WTC11 (cell line): ENCODE results near the gene NKAPL. TPM values are rescaled to one million over a fixed set of nuclear protein-coding genes. Genes with fewer than 3 reads are reported as not detected.

Source experiments
- ATAC-seq: fragments of 200-7000 bp; cut with Tn5 transposase; 2 replicates; pipeline ENCODE4 v1.10.0; 2021; ENCODE audit warnings: mild to moderate bottlenecking, moderate library complexity
- Bru-seq: library from RNA; stranded (reverse); fragments of 400-500 nt; gene quantifications from one replicate; lab custom pipeline; 2021; lab: Mats Ljungman, UMichigan
- CTCF ChIA-PET: fragments of 300-600 bp; sonication (Branson Sonifier 250); formaldehyde crosslinking; loops from one replicate; lab custom pipeline; 2021; ENCODE audit warnings: antibody characterized with exemption; lab: Charles Lee
- POLR2A ChIA-PET: fragments of 350-600 bp; sonication (Branson Sonifier 250); formaldehyde crosslinking; loops from one replicate; lab custom pipeline; 2021; ENCODE audit warnings: antibody characterized with exemption; lab: Charles Lee
- DNase-seq: peaks from one replicate; pipeline ENCODE4 v3.0.0; 2021; ENCODE audit warnings: low spot score
- H3K27ac Mint-ChIP-seq: 2 replicates; pipeline ENCODE4 v1.8.0; 2021; ENCODE audit warnings: mixed read lengths
- H3K27me3 Mint-ChIP-seq: 2 replicates; pipeline ENCODE4 v1.8.0; 2021; ENCODE audit warnings: low read depth, mild to moderate bottlenecking, moderate library complexity, mixed read lengths
- H3K36me3 Mint-ChIP-seq: 2 replicates; pipeline ENCODE4 v1.8.0; 2021; ENCODE audit warnings: mixed read lengths
- H3K4me1 Mint-ChIP-seq: 2 replicates; pipeline ENCODE4 v1.8.0; 2022; ENCODE audit warnings: mixed read lengths
- H3K4me3 Mint-ChIP-seq: 2 replicates; pipeline ENCODE4 v1.8.0; 2021; ENCODE audit warnings: mild to moderate bottlenecking, moderate library complexity, mixed read lengths
- H3K9me3 Mint-ChIP-seq: 2 replicates; pipeline ENCODE4 v1.8.0; 2021; ENCODE audit warnings: mixed read lengths
- FOXK1 ChIP-seq: sonication (generic); formaldehyde crosslinking; IDR thresholded peaks from 2 replicates; pipeline ENCODE4 v1.8.0; 2022; ENCODE audit warnings: mild to moderate bottlenecking, moderate library complexity, missing genetic modification reagents
- GRHL2 ChIP-seq: fragments of 250-450 bp; sonication (Bioruptor Pico); IDR thresholded peaks from 2 replicates; pipeline ENCODE4 v1.8.0; 2022; ENCODE audit warnings: mild to moderate bottlenecking, moderate library complexity; ENCODE audit not compliant: insufficient replicate concordance, severe bottlenecking
- OVOL2 ChIP-seq: fragments of 250-450 bp; sonication (Bioruptor Pico); IDR thresholded peaks from 2 replicates; pipeline ENCODE4 v1.9.0; 2021; ENCODE audit warnings: mild to moderate bottlenecking, borderline replicate concordance
- ZNF232 ChIP-seq: sonication (generic); formaldehyde crosslinking; IDR thresholded peaks from 2 replicates; pipeline ENCODE4 v1.8.0; 2022; ENCODE audit warnings: mild to moderate bottlenecking, missing genetic modification reagents
- ZNF416 ChIP-seq: fragments of 250-450 bp; sonication (Bioruptor Pico); IDR thresholded peaks from 2 replicates; pipeline ENCODE4 v1.9.0; 2021; ENCODE audit warnings: mild to moderate bottlenecking, inconsistent platforms
- long read RNA-seq, 3 experiments: library from RNA in 1 of 3; library from capped mRNA in 1 of 3; library from polyadenylated mRNA in 1 of 3; unstranded in 2 of 3; stranded (forward) in 1 of 3; transcript quantifications; one replicate each; pipeline ENCODE4 v2.0.0, GENCODE V29; 2021
- total RNA-seq: library from RNA; stranded (reverse); gene quantifications from 3 replicates; pipeline ENCODE4 v1.2.3, GENCODE V29; 2021
- TF ChIP-seq, protein P1 (sequence below): sonication (generic); formaldehyde crosslinking; IDR thresholded peaks from 2 replicates; pipeline ENCODE4 v1.8.0; 2023; ENCODE audit warnings: missing genetic modification reagents
- TF ChIP-seq, protein P2 (sequence below): sonication (generic); formaldehyde crosslinking; IDR thresholded peaks from 2 replicates; pipeline ENCODE4 v1.8.0; 2022; ENCODE audit warnings: mild to moderate bottlenecking, missing genetic modification reagents
- TF ChIP-seq, protein P3 (sequence below): fragments of 250-450 bp; sonication (Bioruptor Pico); IDR thresholded peaks from 2 replicates; pipeline ENCODE4 v1.9.0; 2021; ENCODE audit warnings: moderate library complexity, mild to moderate bottlenecking, inconsistent platforms, borderline replicate concordance
- TF ChIP-seq, protein P4 (sequence below): fragments of 250-450 bp; sonication (Bioruptor Pico); IDR thresholded peaks from 2 replicates; pipeline ENCODE4 v2.1.2; 2022; ENCODE audit warnings: mild to moderate bottlenecking, moderate library complexity
- TF ChIP-seq, protein P5 (sequence below): sonication (generic); formaldehyde crosslinking; IDR thresholded peaks from 2 replicates; pipeline ENCODE4 v1.8.0; 2022; ENCODE audit warnings: mild to moderate bottlenecking, missing genetic modification reagents
- TF ChIP-seq, protein P6 (sequence below): sonication (generic); formaldehyde crosslinking; IDR thresholded peaks from 2 replicates; pipeline ENCODE4 v1.8.1; 2022; ENCODE audit warnings: low read depth, mild to moderate bottlenecking, moderate library complexity, missing genetic modification reagents, borderline replicate concordance
- TF ChIP-seq, protein P7 (sequence below): sonication (generic); formaldehyde crosslinking; IDR thresholded peaks from 2 replicates; pipeline ENCODE4 v1.8.1; 2022; ENCODE audit warnings: mild to moderate bottlenecking, moderate library complexity, missing genetic modification reagents
- TF ChIP-seq, protein P8 (sequence below): fragments of 250-450 bp; sonication (Bioruptor Pico); IDR thresholded peaks from 2 replicates; pipeline ENCODE4 v1.8.0; 2021; ENCODE audit warnings: mild to moderate bottlenecking
- TF ChIP-seq, protein P9 (sequence below): sonication (generic); formaldehyde crosslinking; conservative IDR thresholded peaks from 2 replicates; pipeline ENCODE4 v1.8.1; 2022; ENCODE audit warnings: mild to moderate bottlenecking, missing genetic modification reagents
- TF ChIP-seq, protein P10 (sequence below): fragments of 250-450 bp; sonication (Bioruptor Pico); IDR thresholded peaks from 2 replicates; pipeline ENCODE4 v1.9.0; 2021; ENCODE audit warnings: mild to moderate bottlenecking, borderline replicate concordance

NKAPL gene
- total RNA-seq (0.26 to 0.46 TPM (median 0.41 TPM) in 3 replicates), Bru-seq, nascent RNA (percentile 49 among the genes with signal in this experiment)
- long read RNA-seq, experiment 1: 0 reads
- long read RNA-seq, experiment 2: 0 reads
- long read RNA-seq, experiment 3, partial matches to known transcripts: 0 of 2 reads
- long read RNA-seq, experiment 3, other reads (novel, unspliced or antisense): 0 of 2 reads

DNA sequence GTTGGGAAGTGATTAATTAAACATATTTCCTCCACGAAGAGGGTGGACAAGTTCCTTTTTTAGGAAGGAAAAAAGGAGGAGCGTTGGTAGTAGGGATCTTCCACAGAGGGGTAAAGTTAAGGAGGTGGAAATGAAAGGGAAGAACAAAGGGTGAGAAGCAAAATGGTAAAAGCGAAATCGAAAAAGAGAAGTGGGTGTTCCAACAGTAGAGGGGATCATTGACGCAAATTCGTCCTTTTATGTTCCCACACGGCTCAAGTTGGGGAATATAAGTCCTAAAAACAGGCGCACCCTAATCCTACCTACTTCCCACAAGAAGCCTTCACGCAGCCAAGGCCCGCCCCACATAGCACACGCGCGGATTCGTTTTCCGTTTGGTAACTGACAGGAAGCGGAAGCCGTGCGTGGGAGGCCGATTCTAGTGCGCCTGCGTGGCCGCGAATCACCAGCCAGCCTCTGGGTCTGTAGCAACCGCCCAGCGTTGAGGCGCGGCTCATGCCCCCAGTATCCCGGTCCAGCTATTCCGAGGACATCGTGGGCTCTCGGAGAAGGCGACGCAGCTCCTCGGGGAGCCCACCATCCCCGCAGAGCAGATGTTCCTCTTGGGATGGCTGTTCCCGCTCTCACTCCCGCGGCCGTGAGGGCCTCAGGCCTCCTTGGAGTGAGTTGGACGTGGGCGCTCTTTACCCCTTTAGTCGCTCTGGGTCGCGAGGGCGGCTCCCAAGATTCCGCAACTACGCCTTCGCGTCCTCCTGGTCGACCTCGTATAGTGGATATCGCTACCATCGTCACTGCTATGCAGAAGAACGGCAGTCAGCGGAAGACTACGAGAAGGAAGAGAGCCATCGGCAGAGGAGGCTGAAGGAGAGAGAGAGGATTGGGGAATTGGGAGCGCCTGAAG is at the start of gene NKAPL:
Gene NKAPL, plus strand, starts transcription at position 421 of the 901 bp plus-strand sequence. Its CDS starts 75 bp downstream, at position 496.
- H3K4me3 Mint-ChIP-seq: peak within 1 kb of the TSS; percentile 57
- ChIA-PET CTCF (no interaction called here), POLR2A (no interaction called here)
- peaks cover 75% of the 10 kb centered on the region for H3K27me3 Mint-ChIP-seq
- no peaks in the 10 kb centered on the region for H3K4me1 Mint-ChIP-seq
- ATAC-seq: peak; percentile 53
- no peaks in the 10 kb centered on the region for H3K9me3 Mint-ChIP-seq
- H3K36me3 Mint-ChIP-seq: no peaks in the 10 kb centered on the region
- H3K27ac Mint-ChIP-seq: no peak within 1 kb of the TSS
- peak; percentile 24 for DNase-seq
- TF ChIP-seq, protein P1, sequence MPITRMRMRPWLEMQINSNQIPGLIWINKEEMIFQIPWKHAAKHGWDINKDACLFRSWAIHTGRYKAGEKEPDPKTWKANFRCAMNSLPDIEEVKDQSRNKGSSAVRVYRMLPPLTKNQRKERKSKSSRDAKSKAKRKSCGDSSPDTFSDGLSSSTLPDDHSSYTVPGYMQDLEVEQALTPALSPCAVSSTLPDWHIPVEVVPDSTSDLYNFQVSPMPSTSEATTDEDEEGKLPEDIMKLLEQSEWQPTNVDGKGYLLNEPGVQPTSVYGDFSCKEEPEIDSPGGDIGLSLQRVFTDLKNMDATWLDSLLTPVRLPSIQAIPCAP (CRISPR knock-in tag): no peak
- TF ChIP-seq, protein P2, sequence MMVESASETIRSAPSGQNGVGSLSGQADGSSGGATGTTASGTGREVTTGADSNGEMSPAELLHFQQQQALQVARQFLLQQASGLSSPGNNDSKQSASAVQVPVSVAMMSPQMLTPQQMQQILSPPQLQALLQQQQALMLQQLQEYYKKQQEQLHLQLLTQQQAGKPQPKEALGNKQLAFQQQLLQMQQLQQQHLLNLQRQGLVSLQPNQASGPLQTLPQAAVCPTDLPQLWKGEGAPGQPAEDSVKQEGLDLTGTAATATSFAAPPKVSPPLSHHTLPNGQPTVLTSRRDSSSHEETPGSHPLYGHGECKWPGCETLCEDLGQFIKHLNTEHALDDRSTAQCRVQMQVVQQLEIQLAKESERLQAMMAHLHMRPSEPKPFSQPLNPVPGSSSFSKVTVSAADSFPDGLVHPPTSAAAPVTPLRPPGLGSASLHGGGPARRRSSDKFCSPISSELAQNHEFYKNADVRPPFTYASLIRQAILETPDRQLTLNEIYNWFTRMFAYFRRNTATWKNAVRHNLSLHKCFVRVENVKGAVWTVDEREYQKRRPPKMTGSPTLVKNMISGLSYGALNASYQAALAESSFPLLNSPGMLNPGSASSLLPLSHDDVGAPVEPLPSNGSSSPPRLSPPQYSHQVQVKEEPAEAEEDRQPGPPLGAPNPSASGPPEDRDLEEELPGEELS: no peak
- TF ChIP-seq, protein P3, sequence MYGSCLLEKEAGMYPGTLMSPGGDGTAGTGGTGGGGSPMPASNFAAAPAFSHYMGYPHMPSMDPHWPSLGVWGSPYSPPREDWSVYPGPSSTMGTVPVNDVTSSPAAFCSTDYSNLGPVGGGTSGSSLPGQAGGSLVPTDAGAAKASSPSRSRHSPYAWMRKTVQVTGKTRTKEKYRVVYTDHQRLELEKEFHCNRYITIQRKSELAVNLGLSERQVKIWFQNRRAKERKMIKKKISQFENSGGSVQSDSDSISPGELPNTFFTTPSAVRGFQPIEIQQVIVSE: no peak
- TF ChIP-seq, protein P4, sequence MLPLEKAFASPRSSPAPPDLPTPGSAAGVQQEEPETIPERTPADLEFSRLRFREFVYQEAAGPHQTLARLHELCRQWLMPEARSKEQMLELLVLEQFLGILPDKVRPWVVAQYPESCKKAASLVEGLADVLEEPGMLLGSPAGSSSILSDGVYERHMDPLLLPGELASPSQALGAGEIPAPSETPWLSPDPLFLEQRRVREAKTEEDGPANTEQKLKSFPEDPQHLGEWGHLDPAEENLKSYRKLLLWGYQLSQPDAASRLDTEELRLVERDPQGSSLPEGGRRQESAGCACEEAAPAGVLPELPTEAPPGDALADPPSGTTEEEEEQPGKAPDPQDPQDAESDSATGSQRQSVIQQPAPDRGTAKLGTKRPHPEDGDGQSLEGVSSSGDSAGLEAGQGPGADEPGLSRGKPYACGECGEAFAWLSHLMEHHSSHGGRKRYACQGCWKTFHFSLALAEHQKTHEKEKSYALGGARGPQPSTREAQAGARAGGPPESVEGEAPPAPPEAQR (CRISPR knock-in tag): no peak

DNA sequence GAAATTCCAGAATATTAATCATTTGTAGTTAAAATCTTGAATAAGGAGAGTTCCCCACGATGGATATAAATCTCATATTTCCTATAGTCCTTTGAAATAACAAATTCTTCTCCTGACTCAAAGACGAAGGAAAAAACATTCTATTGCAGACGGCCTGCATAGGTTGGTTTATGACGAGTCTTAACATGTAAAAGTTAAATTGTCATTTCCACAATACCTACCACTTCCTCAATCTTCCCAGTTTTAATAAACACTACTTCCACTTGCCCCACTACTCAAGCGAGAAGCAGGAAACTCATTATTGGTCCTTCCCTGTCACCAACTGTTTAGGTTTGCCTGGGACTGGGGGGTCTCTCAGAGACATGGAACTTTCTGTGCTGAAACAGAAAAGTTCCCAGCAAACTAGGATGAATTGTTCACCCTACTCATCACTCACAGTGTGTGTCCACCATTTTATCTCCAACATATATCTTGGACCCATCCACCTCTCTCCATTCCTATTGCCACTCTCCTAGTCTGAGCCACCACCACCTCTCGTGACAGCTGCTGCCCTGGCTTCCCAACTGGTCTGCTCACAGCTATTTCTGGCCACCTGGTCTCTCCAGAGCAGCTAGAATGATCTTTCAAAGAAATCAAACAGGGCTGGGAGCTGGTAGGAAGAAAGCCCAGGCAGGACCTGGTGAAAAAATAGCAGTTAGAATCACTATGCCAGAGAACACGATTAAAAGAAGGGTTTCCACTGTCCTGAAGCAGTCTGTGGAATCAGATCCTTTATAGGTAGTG is 49.2 kb upstream of the NKAPL start:
- H3K27me3 Mint-ChIP-seq: peaks cover 98% of the 10 kb centered on the region
- H3K27ac Mint-ChIP-seq: no peak overlapping the region
- H3K4me3 Mint-ChIP-seq: no peak overlapping the region
- no peak for DNase-seq
- no peaks in the 10 kb centered on the region for H3K36me3 Mint-ChIP-seq
- no peaks in the 10 kb centered on the region for H3K9me3 Mint-ChIP-seq
- POLR2A ChIA-PET: no interaction called here
- peaks cover 31% of the 10 kb centered on the region for H3K4me1 Mint-ChIP-seq
- ATAC-seq: no peak
- CTCF ChIA-PET: no interaction called here
- no peak for TF ChIP-seq GRHL2 (CRISPR knock-in tag)
- no peak for TF ChIP-seq FOXK1 (CRISPR knock-in tag)
- TF ChIP-seq ZNF232: no peak
- TF ChIP-seq, protein P5, sequence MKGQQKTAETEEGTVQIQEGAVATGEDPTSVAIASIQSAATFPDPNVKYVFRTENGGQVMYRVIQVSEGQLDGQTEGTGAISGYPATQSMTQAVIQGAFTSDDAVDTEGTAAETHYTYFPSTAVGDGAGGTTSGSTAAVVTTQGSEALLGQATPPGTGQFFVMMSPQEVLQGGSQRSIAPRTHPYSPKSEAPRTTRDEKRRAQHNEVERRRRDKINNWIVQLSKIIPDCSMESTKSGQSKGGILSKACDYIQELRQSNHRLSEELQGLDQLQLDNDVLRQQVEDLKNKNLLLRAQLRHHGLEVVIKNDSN (CRISPR knock-in tag): no peak
- TF ChIP-seq, protein P6, sequence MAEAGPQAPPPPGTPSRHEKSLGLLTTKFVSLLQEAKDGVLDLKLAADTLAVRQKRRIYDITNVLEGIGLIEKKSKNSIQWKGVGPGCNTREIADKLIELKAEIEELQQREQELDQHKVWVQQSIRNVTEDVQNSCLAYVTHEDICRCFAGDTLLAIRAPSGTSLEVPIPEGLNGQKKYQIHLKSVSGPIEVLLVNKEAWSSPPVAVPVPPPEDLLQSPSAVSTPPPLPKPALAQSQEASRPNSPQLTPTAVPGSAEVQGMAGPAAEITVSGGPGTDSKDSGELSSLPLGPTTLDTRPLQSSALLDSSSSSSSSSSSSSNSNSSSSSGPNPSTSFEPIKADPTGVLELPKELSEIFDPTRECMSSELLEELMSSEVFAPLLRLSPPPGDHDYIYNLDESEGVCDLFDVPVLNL (CRISPR knock-in tag): no peak
- TF ChIP-seq OVOL2 (CRISPR knock-in tag): no peak
- TF ChIP-seq, protein P7, sequence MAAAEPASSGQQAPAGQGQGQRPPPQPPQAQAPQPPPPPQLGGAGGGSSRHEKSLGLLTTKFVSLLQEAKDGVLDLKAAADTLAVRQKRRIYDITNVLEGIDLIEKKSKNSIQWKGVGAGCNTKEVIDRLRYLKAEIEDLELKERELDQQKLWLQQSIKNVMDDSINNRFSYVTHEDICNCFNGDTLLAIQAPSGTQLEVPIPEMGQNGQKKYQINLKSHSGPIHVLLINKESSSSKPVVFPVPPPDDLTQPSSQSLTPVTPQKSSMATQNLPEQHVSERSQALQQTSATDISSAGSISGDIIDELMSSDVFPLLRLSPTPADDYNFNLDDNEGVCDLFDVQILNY (CRISPR knock-in tag): no peak
- TF ChIP-seq, protein P8, sequence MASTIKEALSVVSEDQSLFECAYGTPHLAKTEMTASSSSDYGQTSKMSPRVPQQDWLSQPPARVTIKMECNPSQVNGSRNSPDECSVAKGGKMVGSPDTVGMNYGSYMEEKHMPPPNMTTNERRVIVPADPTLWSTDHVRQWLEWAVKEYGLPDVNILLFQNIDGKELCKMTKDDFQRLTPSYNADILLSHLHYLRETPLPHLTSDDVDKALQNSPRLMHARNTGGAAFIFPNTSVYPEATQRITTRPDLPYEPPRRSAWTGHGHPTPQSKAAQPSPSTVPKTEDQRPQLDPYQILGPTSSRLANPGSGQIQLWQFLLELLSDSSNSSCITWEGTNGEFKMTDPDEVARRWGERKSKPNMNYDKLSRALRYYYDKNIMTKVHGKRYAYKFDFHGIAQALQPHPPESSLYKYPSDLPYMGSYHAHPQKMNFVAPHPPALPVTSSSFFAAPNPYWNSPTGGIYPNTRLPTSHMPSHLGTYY (CRISPR knock-in tag): no peak
- TF ChIP-seq ZNF416 (CRISPR knock-in tag): no peak
- TF ChIP-seq, protein P9, sequence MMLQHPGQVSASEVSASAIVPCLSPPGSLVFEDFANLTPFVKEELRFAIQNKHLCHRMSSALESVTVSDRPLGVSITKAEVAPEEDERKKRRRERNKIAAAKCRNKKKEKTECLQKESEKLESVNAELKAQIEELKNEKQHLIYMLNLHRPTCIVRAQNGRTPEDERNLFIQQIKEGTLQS (CRISPR knock-in tag): no peak
- TF ChIP-seq, protein P10, sequence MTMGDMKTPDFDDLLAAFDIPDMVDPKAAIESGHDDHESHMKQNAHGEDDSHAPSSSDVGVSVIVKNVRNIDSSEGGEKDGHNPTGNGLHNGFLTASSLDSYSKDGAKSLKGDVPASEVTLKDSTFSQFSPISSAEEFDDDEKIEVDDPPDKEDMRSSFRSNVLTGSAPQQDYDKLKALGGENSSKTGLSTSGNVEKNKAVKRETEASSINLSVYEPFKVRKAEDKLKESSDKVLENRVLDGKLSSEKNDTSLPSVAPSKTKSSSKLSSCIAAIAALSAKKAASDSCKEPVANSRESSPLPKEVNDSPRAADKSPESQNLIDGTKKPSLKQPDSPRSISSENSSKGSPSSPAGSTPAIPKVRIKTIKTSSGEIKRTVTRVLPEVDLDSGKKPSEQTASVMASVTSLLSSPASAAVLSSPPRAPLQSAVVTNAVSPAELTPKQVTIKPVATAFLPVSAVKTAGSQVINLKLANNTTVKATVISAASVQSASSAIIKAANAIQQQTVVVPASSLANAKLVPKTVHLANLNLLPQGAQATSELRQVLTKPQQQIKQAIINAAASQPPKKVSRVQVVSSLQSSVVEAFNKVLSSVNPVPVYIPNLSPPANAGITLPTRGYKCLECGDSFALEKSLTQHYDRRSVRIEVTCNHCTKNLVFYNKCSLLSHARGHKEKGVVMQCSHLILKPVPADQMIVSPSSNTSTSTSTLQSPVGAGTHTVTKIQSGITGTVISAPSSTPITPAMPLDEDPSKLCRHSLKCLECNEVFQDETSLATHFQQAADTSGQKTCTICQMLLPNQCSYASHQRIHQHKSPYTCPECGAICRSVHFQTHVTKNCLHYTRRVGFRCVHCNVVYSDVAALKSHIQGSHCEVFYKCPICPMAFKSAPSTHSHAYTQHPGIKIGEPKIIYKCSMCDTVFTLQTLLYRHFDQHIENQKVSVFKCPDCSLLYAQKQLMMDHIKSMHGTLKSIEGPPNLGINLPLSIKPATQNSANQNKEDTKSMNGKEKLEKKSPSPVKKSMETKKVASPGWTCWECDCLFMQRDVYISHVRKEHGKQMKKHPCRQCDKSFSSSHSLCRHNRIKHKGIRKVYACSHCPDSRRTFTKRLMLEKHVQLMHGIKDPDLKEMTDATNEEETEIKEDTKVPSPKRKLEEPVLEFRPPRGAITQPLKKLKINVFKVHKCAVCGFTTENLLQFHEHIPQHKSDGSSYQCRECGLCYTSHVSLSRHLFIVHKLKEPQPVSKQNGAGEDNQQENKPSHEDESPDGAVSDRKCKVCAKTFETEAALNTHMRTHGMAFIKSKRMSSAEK (CRISPR knock-in tag): no peak
